ENCODE measurements around the gene SLC25A47.

- TF ChIP-seq, protein P1, sequence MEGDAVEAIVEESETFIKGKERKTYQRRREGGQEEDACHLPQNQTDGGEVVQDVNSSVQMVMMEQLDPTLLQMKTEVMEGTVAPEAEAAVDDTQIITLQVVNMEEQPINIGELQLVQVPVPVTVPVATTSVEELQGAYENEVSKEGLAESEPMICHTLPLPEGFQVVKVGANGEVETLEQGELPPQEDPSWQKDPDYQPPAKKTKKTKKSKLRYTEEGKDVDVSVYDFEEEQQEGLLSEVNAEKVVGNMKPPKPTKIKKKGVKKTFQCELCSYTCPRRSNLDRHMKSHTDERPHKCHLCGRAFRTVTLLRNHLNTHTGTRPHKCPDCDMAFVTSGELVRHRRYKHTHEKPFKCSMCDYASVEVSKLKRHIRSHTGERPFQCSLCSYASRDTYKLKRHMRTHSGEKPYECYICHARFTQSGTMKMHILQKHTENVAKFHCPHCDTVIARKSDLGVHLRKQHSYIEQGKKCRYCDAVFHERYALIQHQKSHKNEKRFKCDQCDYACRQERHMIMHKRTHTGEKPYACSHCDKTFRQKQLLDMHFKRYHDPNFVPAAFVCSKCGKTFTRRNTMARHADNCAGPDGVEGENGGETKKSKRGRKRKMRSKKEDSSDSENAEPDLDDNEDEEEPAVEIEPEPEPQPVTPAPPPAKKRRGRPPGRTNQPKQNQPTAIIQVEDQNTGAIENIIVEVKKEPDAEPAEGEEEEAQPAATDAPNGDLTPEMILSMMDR (IDR thresholded peaks at IDR 0.05): no peak
- TF ChIP-seq EZH2 (IDR thresholded peaks at IDR 0.05; ENCODE audit: borderline replicate concordance, insufficient read depth, low read depth, low read length, poor library complexity, severe bottlenecking): no peak
Measured at GRCh38 chr14:100283984-100284881, 38.9 kb upstream of the SLC25A47 start.

Measured in B cell (primary cell).